ENCODE measurements around the gene THAP4. TPM values are rescaled to one million over a fixed set of nuclear protein-coding genes. Genes with fewer than 3 reads are reported as not detected.

THAP4 gene
- total and polyA plus RNA-seq, 2 experiments from 2014 or later: 62.9 to 80.4 TPM

GRCh38 chr2:241593271-241593670 is 43.7 kb downstream of the THAP4 start:
- Histone ChIP-seq H3F3A (replicated peaks; ENCODE audit: low read depth) (no peaks in the 10 kb centered on the region), H4K20me1 (replicated peaks; ENCODE audit: insufficient read depth) (peaks cover 4% of the 10 kb centered on the region; the same call in 1 of the 2 replicates), H3K36me3 (ENCODE audit: insufficient read depth) (no peaks in the 10 kb centered on the region), H3K79me2 (replicated peaks; ENCODE audit: insufficient read depth) (0 out of 2 replicates have a peak, but pooled peaks cover 3% of the 10 kb centered on the region), H3K4me3 (no peak overlapping the region), H3K9me2 (ENCODE audit: insufficient read depth) (no peaks in the 10 kb centered on the region), H2AFZ (no peak overlapping the region), H3K27ac (ENCODE audit: low read depth) (no peak overlapping the region), H3K27me3 (ENCODE audit: insufficient read depth) (no peaks in the 10 kb centered on the region), H3K4me2 (no peak overlapping the region), H3K4me1 (ENCODE audit: insufficient read depth) (no peaks in the 10 kb centered on the region)
- Mint-ChIP-seq H3K36me3 (ENCODE audit: low read depth) (peaks cover 12% of the 10 kb centered on the region), H3K4me1 (no peaks in the 10 kb centered on the region; the same call in 2 of the 3 replicates), H3K27me3 (ENCODE audit: insufficient read depth, low read depth, poor library complexity) (peaks cover 4% of the 10 kb centered on the region), H3K9me3 (peaks cover 12% of the 10 kb centered on the region; the same call in 2 of the 3 replicates), H3K4me3 (no peak overlapping the region), H3K27ac (no peak overlapping the region)
- ATAC-seq: no peak
- TF ChIP-seq POLR2AphosphoS5 (IDR thresholded peaks at IDR 0.05; ENCODE audit: low read depth) (no peak), NANOG (IDR thresholded peaks at IDR 0.05; ENCODE audit: borderline replicate concordance) (no peak), JUNB (IDR thresholded peaks at IDR 0.05; ENCODE audit: unreplicated experiment) (no peak), REST (IDR thresholded peaks at IDR 0.05; ENCODE audit: unreplicated experiment) (no peak), ZNF114 (CRISPR knock-in tag; IDR thresholded peaks at IDR 0.05) (no peak), EZH2 (IDR thresholded peaks at IDR 0.05; ENCODE audit: low read depth, unreplicated experiment) (no peak), CREB1 (CRISPR knock-in tag; IDR thresholded peaks at IDR 0.05; ENCODE audit: low read depth) (no peak), ZNF462 (CRISPR knock-in tag; IDR thresholded peaks at IDR 0.05) (no peak), EZH2phosphoT487 (IDR thresholded peaks at IDR 0.05; ENCODE audit: unreplicated experiment) (no peak), STAT1 (IDR thresholded peaks at IDR 0.05; ENCODE audit: unreplicated experiment) (no peak), CTCF (conservative IDR thresholded peaks at IDR 0.05; ENCODE audit: low read depth in 2 of 2) (no peak), ZNF331 (CRISPR knock-in tag; IDR thresholded peaks at IDR 0.05; ENCODE audit: low read depth) (no peak)
- TF ChIP-seq, protein P1, sequence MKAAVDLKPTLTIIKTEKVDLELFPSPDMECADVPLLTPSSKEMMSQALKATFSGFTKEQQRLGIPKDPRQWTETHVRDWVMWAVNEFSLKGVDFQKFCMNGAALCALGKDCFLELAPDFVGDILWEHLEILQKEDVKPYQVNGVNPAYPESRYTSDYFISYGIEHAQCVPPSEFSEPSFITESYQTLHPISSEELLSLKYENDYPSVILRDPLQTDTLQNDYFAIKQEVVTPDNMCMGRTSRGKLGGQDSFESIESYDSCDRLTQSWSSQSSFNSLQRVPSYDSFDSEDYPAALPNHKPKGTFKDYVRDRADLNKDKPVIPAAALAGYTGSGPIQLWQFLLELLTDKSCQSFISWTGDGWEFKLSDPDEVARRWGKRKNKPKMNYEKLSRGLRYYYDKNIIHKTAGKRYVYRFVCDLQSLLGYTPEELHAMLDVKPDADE (IDR thresholded peaks at IDR 0.05): no peak
- DNase-seq (ENCODE audit: low spot score): no peak
